Measurements from ENCODE around the gene CCDC12.

GRCh38 chr3:46899151-46900006, 77.2 kb downstream of the CCDC12 start:
- TF ChIP-seq CTCF (conservative IDR thresholded peaks at IDR 0.05), result no peak
- TF ChIP-seq ZFX (IDR thresholded peaks at IDR 0.05), result no peak
